ENCODE measurements around the gene SNX1. TPM values are rescaled to one million over a fixed set of nuclear protein-coding genes. Genes with fewer than 3 reads are reported as not detected.

Gene SNX1
- total and polyA plus RNA-seq, 2 donors (not counting 1 experiment from before 2014, with no cell fraction given), result 87.9 to 152 TPM

GRCh38 chr15:64090527-64090926, 5.3 kb upstream of the SNX1 start:
- DNase-seq (peak; percentile 73), ATAC-seq (ENCODE audit: low read depth) (no peak)
- peaks cover 5 to 13% of the 10 kb centered on the region in 2 experiments for H3K36me3 ChIP-seq (replicated peaks in 1 of 2; ENCODE audit: control extremely low read depth in 1 of 2, control insufficient read depth in 1 of 2, extremely low read depth in 1 of 2, insufficient read depth in 2 of 2, low read length in 1 of 2)
- peak overlapping the region in 2 of 5 experiments; percentile 34 to 50 for H3K4me3 ChIP-seq (ENCODE audit: control extremely low read depth in 1 of 5, extremely low read depth in 1 of 5, insufficient read depth in 1 of 5, low read depth in 2 of 5, low read length in 4 of 5)
- peaks cover 67 to 68% of the 10 kb centered on the region in 2 donors for H3K4me1 ChIP-seq (ENCODE audit: control insufficient read depth in 2 of 2, insufficient read depth in 2 of 2, low read length in 2 of 2)
- H3K27ac Mint-ChIP-seq, result peak overlapping the region; percentile 90
- peak overlapping the region; percentile 69 for H3K4me3 Mint-ChIP-seq
- intact Hi-C loops (cut with micrococcal nuclease), result loop anchor here (2.0 to 10.0 kb wide), 5 partner anchors 264 to 816 kb away; partner anchors contain the start of genes APH1B and USP3
- no peak overlapping the region for H2AFZ ChIP-seq (ENCODE audit: insufficient read depth, low read depth, low read length, poor library complexity, severe bottlenecking)
- H3K4me1 Mint-ChIP-seq, result peaks cover 64% of the 10 kb centered on the region
- ChIA-PET CTCF (interaction anchor here (1.4 to 4.6 kb wide), 7 partner anchors 22 to 481 kb away, joined by 3 to 32 read pairs (median 7); partner anchors contain the start of gene DAPK2), POLR2A (interaction anchor here (1.6 kb wide), 1 partner anchor 63 kb away, joined by 6 read pairs; no protein-coding TSS in a partner anchor)
- peaks cover 86% of the 10 kb centered on the region for H3K79me2 ChIP-seq (ENCODE audit: control insufficient read depth, insufficient read depth, low read length)
- no peaks in the 10 kb centered on the region for H3K9me3 Mint-ChIP-seq (ENCODE audit: insufficient read depth)
- 33% methylated on average over 3 of the region's 3 CpGs for WGBS (ENCODE audit: insufficient coverage)
- no peaks in the 10 kb centered on the region for H3K27me3 ChIP-seq (replicated peaks in 1 of 4; ENCODE audit: control extremely low read depth in 1 of 4, control insufficient read depth in 3 of 4, insufficient read depth in 4 of 4, low read length in 3 of 4)
- H3K27ac ChIP-seq (ENCODE audit: low read length in 2 of 2), result peak overlapping the region; percentile 85 to 94
- TF ChIP-seq, protein P1, sequence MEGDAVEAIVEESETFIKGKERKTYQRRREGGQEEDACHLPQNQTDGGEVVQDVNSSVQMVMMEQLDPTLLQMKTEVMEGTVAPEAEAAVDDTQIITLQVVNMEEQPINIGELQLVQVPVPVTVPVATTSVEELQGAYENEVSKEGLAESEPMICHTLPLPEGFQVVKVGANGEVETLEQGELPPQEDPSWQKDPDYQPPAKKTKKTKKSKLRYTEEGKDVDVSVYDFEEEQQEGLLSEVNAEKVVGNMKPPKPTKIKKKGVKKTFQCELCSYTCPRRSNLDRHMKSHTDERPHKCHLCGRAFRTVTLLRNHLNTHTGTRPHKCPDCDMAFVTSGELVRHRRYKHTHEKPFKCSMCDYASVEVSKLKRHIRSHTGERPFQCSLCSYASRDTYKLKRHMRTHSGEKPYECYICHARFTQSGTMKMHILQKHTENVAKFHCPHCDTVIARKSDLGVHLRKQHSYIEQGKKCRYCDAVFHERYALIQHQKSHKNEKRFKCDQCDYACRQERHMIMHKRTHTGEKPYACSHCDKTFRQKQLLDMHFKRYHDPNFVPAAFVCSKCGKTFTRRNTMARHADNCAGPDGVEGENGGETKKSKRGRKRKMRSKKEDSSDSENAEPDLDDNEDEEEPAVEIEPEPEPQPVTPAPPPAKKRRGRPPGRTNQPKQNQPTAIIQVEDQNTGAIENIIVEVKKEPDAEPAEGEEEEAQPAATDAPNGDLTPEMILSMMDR (IDR thresholded peaks at IDR 0.05), result no peak
- TF ChIP-seq EZH2 (IDR thresholded peaks at IDR 0.05; ENCODE audit: borderline replicate concordance, insufficient read depth, low read depth, low read length, poor library complexity, severe bottlenecking), result no peak
- H3K27me3 Mint-ChIP-seq, result no peaks in the 10 kb centered on the region
- H3K4me2 ChIP-seq (replicated peaks; ENCODE audit: low read depth, low read length, poor library complexity, severe bottlenecking), result peak overlapping the region; percentile 66
- H3K9ac ChIP-seq (ENCODE audit: low read length), result peak overlapping the region; percentile 51
- no peaks in the 10 kb centered on the region for H4K20me1 ChIP-seq (ENCODE audit: control insufficient read depth, insufficient read depth, low read length, poor library complexity, severe bottlenecking)
- H3K9me3 ChIP-seq (ENCODE audit: control extremely low read depth in 1 of 3, control insufficient read depth in 2 of 3, insufficient read depth in 1 of 3, low read length in 2 of 3), result no peaks in the 10 kb centered on the region

- H2AFZ ChIP-seq (ENCODE audit: insufficient read depth, low read depth, low read length, poor library complexity, severe bottlenecking), result no peak overlapping the region
- ChIA-PET POLR2A (interaction anchor here (1.3 to 1.7 kb wide), 2 partner anchors 70 to 71 kb away, joined by 5 to 6 read pairs; no protein-coding TSS in a partner anchor), CTCF (interaction anchor here (0.7 to 4.6 kb wide), 7 partner anchors 23 to 1044 kb away, joined by 3 to 30 read pairs (median 3); partner anchors contain the start of gene DAPK2)
- H3K4me2 ChIP-seq (replicated peaks; ENCODE audit: low read depth, low read length, poor library complexity, severe bottlenecking), result peak overlapping the region; percentile 93
- H3K36me3 ChIP-seq (replicated peaks in 1 of 2; ENCODE audit: control extremely low read depth in 1 of 2, control insufficient read depth in 1 of 2, extremely low read depth in 1 of 2, insufficient read depth in 2 of 2, low read length in 1 of 2), result peaks cover 5 to 12% of the 10 kb centered on the region in 2 experiments
- no peaks in the 10 kb centered on the region for H3K9me3 ChIP-seq (ENCODE audit: control extremely low read depth in 1 of 3, control insufficient read depth in 2 of 3, insufficient read depth in 1 of 3, low read length in 2 of 3)
- ATAC-seq (ENCODE audit: low read depth) (no peak), DNase-seq (peak; percentile 66)
- Mint-ChIP-seq H3K4me1 (peaks cover 79% of the 10 kb centered on the region), H3K27me3 (no peaks in the 10 kb centered on the region), H3K27ac (peak overlapping the region; percentile 98), H3K4me3 (peak overlapping the region; percentile 97), H3K9me3 (ENCODE audit: insufficient read depth) (no peaks in the 10 kb centered on the region)
- H3K4me3 ChIP-seq (ENCODE audit: control extremely low read depth in 1 of 5, extremely low read depth in 1 of 5, insufficient read depth in 1 of 5, low read depth in 2 of 5, low read length in 4 of 5), result peak overlapping the region in 4 of 5 experiments; percentile 83 to 94 (median 85)
- intact Hi-C loops (cut with micrococcal nuclease), result loop anchor here (2.0 to 10.0 kb wide), 5 partner anchors 19 to 817 kb away; partner anchors contain the start of genes APH1B and USP3
- peak overlapping the region; percentile 90 to 95 for H3K27ac ChIP-seq (ENCODE audit: low read length in 2 of 2)
- H3K79me2 ChIP-seq (ENCODE audit: control insufficient read depth, insufficient read depth, low read length), result peaks cover 85% of the 10 kb centered on the region
- peaks cover 77 to 79% of the 10 kb centered on the region in 2 donors for H3K4me1 ChIP-seq (ENCODE audit: control insufficient read depth in 2 of 2, insufficient read depth in 2 of 2, low read length in 2 of 2)
- H3K9ac ChIP-seq (ENCODE audit: low read length), result peak overlapping the region; percentile 83
- H3K27me3 ChIP-seq (replicated peaks in 1 of 4; ENCODE audit: control extremely low read depth in 1 of 4, control insufficient read depth in 3 of 4, insufficient read depth in 4 of 4, low read length in 3 of 4), result no peaks in the 10 kb centered on the region
- TF ChIP-seq, protein P1 (IDR thresholded peaks at IDR 0.05), result peak; percentile 51
- TF ChIP-seq EZH2 (IDR thresholded peaks at IDR 0.05; ENCODE audit: borderline replicate concordance, insufficient read depth, low read depth, low read length, poor library complexity, severe bottlenecking), result no peak
- H4K20me1 ChIP-seq (ENCODE audit: control insufficient read depth, insufficient read depth, low read length, poor library complexity, severe bottlenecking), result peaks cover 12% of the 10 kb centered on the region
Measured at GRCh38 chr15:64092075-64092820, 3.5 kb upstream of the SNX1 start.
